Esophagus squamous epithelium (tissue), 5 donors: ENCODE measurements around the gene MISP3. TPM values are rescaled to one million over a fixed set of nuclear protein-coding genes. Genes with fewer than 3 reads are reported as not detected.

Source experiments
- DNase-seq: peaks from one replicate; lab custom pipeline; 2025; lab: John Stamatoyannopoulos, UW
- H3K27ac ChIP-seq, 4 donors: fragments of 200-600 bp; sonication (generic); one replicate each; pipeline ENCODE4 v1.5.1; 2016 to 2019; ENCODE audit warnings: mild to moderate bottlenecking in 1 of 4
- H3K27me3 ChIP-seq, 4 donors: fragments of 200-600 bp; sonication (generic); 1 replicate in 3 of 4; 2 replicates in 1 of 4; pipeline versions ENCODE4 v1.5.1 to v1.6.0; 2017 to 2021; ENCODE audit warnings: antibody characterized with exemption in 1 of 4
- H3K36me3 ChIP-seq, 3 donors: fragments of 200-600 bp; sonication (generic); one replicate each; pipeline ENCODE4 v1.5.1; 2016 to 2019
- H3K4me1 ChIP-seq, 3 donors: fragments of 200-600 bp; sonication (generic); one replicate each; pipeline ENCODE4 v1.5.1; 2017 to 2019
- H3K4me3 ChIP-seq, 4 donors: fragments of 200-600 bp; sonication (generic); 1 replicate in 3 of 4; 2 replicates in 1 of 4; pipeline ENCODE4 v1.5.1; 2016 to 2019; ENCODE audit warnings: mild to moderate bottlenecking in 2 of 4, moderate library complexity in 1 of 4
- H3K9me3 ChIP-seq, 3 donors: fragments of 200-600 bp; sonication (generic); one replicate each; pipeline ENCODE4 v1.5.1; 2016 to 2019
- POLR2A ChIP-seq, 4 donors: fragments of 450-650 bp; IDR thresholded peaks; one replicate each; pipeline ENCODE4 v1.6.1; 2017; ENCODE audit warnings: antibody characterized with exemption in 4 of 4, mild to moderate bottlenecking in 4 of 4, moderate library complexity in 3 of 4
- WGBS, 2 donors: methylation state at CpG; one replicate each; pipeline ENCODE4 v1.1.5; 2018; 5-methylcytosine and 5-hydroxymethylcytosine counted together
- intact Hi-C: fragments of 100-400 bp; cut with DNase I; formaldehyde crosslinking; loops from one replicate; pipeline ENCODE4 v1.15.0; 2022
- total RNA-seq, 4 donors: library from RNA; depleted of rRNA; stranded (reverse); fragments of >200 nt; gene quantifications; one replicate each; pipeline ENCODE4 v1.1.0, GENCODE V29; 2016
- TF ChIP-seq, protein P1 (sequence below), 6 experiments: fragments of 450-650 bp in 4 of 6; fragments of 200-600 bp in 2 of 6; sonication (generic) in 2 of 6; IDR thresholded peaks; one replicate each; pipeline ENCODE4 v1.5.1; 2016 to 2019; ENCODE audit warnings: antibody characterized with exemption in 6 of 6, mild to moderate bottlenecking in 4 of 6, moderate library complexity in 4 of 6
- donor health status: DM: yes; HTN: yes; CAD: no.

The MISP3 gene
- total RNA-seq, 4 donors from 2014 or later, result 2.0 to 8.9 (median 4.0) TPM

DNA sequence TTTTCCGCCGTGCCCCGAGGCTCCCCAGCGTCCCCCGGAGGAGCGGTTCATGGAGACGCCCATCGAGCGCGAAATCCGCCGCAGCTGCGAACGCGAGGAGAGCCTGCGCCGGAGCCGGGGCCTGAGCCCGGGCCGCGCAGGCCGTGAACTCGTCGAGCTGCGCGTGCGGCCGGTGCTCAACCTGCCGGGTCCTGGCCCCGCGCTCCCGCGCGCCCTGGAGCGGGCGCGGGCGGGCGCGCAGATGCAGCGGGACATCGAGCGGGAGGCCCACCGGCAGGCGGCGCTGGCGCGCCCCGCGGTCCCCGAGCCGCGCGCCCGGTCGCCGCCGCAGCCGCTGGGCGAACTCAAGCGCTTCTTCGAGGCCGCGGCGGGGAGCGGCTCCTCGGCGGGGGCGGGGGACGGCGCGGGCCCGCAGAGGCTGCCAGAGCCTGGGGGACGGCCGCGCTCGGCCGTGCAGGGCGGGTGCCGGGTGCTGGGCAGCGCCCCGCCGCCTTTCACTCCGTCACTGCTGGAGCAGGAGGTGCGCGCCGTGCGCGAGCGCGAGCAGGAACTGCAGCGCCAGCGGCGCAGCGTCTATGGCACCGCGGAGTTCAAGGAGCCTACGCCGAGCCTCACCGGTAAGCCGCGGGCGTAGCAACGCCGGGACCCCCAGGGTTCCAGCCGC lies 807 bp downstream of the MISP3 start:
- Histone ChIP-seq H3K27me3 (no peaks in the 10 kb centered on the region), H3K36me3 (no peaks in the 10 kb centered on the region), H3K4me1 (peaks cover 21 to 41% (median 22%) of the 10 kb centered on the region in 3 donors), H3K9me3 (no peaks in the 10 kb centered on the region), H3K4me3 (peak overlapping the region; percentile 52 to 78 (median 72)), H3K27ac (peak overlapping the region; percentile 91 to 97 (median 95))
- DNase-seq, result no peak
- intact Hi-C loops, result loop anchor here (10.0 kb wide), 1 partner anchor 189 kb away; no protein-coding TSS in a partner anchor
- 0% methylated on average over 5 to 7 of the region's 106 CpGs for WGBS, 2 donors
- TF ChIP-seq POLR2A (IDR thresholded peaks at IDR 0.05), result peak in 2 of 4 donors; percentile 51 to 67
- TF ChIP-seq, protein P1, sequence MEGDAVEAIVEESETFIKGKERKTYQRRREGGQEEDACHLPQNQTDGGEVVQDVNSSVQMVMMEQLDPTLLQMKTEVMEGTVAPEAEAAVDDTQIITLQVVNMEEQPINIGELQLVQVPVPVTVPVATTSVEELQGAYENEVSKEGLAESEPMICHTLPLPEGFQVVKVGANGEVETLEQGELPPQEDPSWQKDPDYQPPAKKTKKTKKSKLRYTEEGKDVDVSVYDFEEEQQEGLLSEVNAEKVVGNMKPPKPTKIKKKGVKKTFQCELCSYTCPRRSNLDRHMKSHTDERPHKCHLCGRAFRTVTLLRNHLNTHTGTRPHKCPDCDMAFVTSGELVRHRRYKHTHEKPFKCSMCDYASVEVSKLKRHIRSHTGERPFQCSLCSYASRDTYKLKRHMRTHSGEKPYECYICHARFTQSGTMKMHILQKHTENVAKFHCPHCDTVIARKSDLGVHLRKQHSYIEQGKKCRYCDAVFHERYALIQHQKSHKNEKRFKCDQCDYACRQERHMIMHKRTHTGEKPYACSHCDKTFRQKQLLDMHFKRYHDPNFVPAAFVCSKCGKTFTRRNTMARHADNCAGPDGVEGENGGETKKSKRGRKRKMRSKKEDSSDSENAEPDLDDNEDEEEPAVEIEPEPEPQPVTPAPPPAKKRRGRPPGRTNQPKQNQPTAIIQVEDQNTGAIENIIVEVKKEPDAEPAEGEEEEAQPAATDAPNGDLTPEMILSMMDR (IDR thresholded peaks at IDR 0.05), result peak in 4 of 6 experiments; percentile 66 to 92 (median 82)

DNA sequence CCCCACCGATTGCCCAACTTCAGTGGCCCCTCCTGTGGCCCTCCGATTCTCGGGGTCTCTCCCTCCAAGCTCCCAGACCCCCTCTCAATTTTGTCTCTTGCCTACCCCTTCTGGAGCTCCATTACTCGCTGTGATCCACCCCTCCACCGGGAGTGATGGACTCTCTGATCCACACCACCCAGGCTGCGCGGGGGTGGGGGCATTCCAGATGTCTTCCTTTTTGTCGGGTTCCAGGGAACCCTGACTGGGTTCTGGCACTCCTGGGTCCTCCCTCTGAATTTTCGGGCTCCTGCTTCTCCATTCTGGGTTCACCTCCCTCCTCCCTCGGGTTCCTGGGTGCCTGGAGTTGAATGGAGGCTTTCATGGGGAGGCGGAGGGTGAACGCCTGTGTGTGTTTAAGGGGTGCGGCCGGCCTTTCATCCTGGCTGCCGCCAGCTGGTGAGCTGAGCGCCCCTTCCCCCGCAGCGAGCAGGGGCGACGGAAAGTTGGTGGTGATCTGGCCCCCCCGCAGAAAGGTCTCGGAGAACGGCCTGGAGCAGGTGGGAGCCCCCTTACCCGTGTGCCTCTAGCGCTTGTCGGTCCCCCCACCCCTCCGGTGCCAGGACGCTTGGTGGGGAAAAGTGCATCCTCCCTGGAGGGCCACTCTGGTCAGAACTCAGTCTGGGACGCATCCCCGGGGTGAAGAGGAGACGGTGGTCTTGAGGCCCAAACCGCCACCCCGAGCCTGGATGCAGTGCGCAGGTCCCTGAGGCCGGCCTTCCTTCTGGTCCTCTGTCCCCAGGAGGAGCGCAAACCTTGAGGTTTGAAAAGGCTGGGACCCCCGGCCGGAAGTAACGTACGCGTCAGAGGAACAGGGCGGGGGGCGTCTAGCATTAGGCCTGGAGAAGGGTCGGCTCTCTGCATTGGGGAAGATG lies 1.6 kb downstream of the MISP3 start:
- Histone ChIP-seq H3K36me3 (no peaks in the 10 kb centered on the region), H3K4me1 (peaks cover 21 to 41% (median 22%) of the 10 kb centered on the region in 3 donors), H3K27ac (peak overlapping the region; percentile 91 to 97 (median 95)), H3K9me3 (no peaks in the 10 kb centered on the region), H3K4me3 (peak overlapping the region; percentile 52 to 78 (median 72)), H3K27me3 (no peaks in the 10 kb centered on the region)
- DNase-seq, result no peak
- intact Hi-C loops, result loop anchor here (10.0 kb wide), 1 partner anchor 189 kb away; no protein-coding TSS in a partner anchor
- TF ChIP-seq, protein P1 (IDR thresholded peaks at IDR 0.05), result peak in 1 of 6 experiments; percentile 3
- no peak for TF ChIP-seq POLR2A (IDR thresholded peaks at IDR 0.05)
- WGBS, 2 donors, result 1 to 2% methylated on average over 9 to 16 of the region's 44 CpGs

DNA sequence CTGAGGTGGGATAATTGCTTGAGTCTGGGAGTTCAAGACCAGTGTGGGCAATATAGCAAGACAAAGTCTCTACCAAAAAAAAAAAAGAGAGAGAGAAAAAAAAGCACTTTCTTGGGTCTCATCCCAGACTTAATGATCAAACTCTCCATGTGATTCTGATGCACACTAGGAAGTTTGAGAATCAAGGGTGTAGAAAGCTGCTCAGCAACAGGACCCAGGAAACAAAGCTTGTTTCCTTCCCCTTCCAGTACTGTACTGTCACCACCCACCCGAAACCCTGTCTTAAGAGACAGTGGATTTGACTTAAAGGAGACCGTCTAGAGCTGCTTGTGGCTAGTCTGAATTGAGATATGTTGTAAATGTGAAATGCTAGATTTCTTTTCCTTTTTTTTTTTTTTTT lies 5.8 kb downstream of the MISP3 start:
- Histone ChIP-seq H3K27me3 (no peaks in the 10 kb centered on the region), H3K27ac (no peak overlapping the region), H3K4me1 (peaks cover 23 to 51% (median 28%) of the 10 kb centered on the region in 3 donors), H3K9me3 (no peaks in the 10 kb centered on the region), H3K36me3 (no peaks in the 10 kb centered on the region), H3K4me3 (no peak overlapping the region)
- 56 to 76% methylated on average over 2 of the region's 2 CpGs for WGBS, 2 donors
- intact Hi-C loops, result loop anchor here (10.0 kb wide), 1 partner anchor 194 kb away; no protein-coding TSS in a partner anchor
- TF ChIP-seq POLR2A (IDR thresholded peaks at IDR 0.05), result no peak
- TF ChIP-seq, protein P1 (IDR thresholded peaks at IDR 0.05), result no peak
- no peak for DNase-seq

DNA sequence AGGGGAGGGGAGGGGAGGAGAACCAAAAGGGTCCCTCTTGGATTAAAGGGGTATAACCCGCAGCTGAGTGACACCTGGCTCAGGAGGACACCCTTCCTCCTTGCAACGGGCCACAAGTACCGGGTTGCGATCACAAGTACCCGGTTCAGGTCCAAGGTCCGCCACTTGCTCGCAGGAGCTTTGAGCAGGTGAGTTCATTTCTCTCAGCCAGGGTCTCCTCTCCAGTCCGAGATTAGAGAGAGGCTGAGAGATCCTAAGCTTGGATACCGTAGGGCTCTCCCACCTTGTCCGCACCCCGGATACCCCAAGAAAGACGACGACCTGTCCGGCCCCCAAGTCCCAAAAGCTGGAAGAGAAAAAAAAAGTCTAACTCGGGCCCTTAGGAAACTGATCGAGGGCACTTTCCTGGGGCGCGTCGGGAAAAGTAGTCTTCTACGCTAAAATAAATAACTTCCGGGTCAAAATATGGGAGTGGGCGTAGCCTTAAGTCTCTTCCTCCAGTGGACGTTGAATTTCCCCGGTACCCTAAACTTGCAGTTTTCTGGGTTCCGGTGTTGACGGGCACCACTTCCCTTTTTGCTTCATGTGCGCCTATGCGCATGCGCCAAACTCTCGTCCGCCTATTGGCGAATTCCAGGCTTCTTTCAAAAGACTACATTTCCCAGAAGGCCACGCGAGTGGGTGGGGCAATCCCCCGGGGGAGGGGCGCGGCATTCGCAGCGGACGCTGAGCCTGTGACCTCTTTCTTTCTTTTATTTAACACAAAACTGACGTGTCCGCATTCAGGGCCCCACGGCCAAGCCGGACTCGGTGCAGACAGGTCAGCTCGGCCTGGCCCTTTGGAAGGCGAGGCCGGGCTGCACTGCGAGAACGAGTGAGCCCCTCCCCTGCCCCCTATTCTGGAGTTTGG lies 8.6 kb downstream of the MISP3 start:
- peak in 3 of 4 donors; percentile 50 to 68 (median 66) for TF ChIP-seq POLR2A (IDR thresholded peaks at IDR 0.05)
- TF ChIP-seq, protein P1 (IDR thresholded peaks at IDR 0.05), result peak in 2 of 6 experiments; percentile 13 to 31
- H3K27ac ChIP-seq, result peak overlapping the region; percentile 92 to 97 (median 94)
- no peaks in the 10 kb centered on the region for H3K9me3 ChIP-seq
- no peaks in the 10 kb centered on the region for H3K27me3 ChIP-seq
- WGBS, 2 donors, result 0 to 1% methylated on average over 31 to 37 of the region's 50 CpGs
- intact Hi-C loops, result no loop called here
- H3K4me3 ChIP-seq, result peak overlapping the region; percentile 72 to 81 (median 76)
- H3K36me3 ChIP-seq, result no peaks in the 10 kb centered on the region
- peaks cover 16 to 31% (median 19%) of the 10 kb centered on the region in 3 donors for H3K4me1 ChIP-seq
- peak; percentile 90 for DNase-seq
